ENCODE data around the gene ARFGAP1.
A peak's percentile ranks its signal among the peaks of the same experiment; 100 is the strongest.

The ARFGAP1 gene

GRCh38 chr20:63252284-63252711 lies 20.3 kb upstream of the ARFGAP1 start:
- H3K27ac ChIP-seq, result peak overlapping the region in 2 of 11 experiments; percentile 25 to 30; a peak in 1 of 22 replicates
- no peaks in the 10 kb centered on the region for H3K9me3 ChIP-seq (replicated peaks in 1 of 11)
- peak overlapping the region in 5 of 11 experiments; percentile 12 to 82 (median 75); a peak in 7 of 22 replicates for H3K9ac ChIP-seq
- H3K4me2 ChIP-seq, result peak overlapping the region in 9 of 11 experiments; percentile 91 to 100 (median 98); a peak in 16 of 22 replicates
- peaks cover 44 to 94% (median 53%) of the 10 kb centered on the region in 11 experiments for H3K27me3 ChIP-seq
- H3K4me3 ChIP-seq, result peak overlapping the region in 4 of 10 experiments; percentile 62 to 77 (median 70); a peak in 6 of 20 replicates
- peaks cover 0 to 76% (median 19%) of the 10 kb centered on the region in 11 experiments; a peak in 17 of 22 replicates for H4K20me1 ChIP-seq
- H3K4me1 ChIP-seq, result peaks cover 44 to 98% (median 93%) of the 10 kb centered on the region in 10 experiments
- no peak for TF ChIP-seq Cebpa-rat (IDR thresholded peaks at IDR 0.05)
- H3K36me3 ChIP-seq, result no peaks in the 10 kb centered on the region

GRCh38 chr20:63253065-63253437 lies 19.6 kb upstream of the ARFGAP1 start:
- H3K27me3 ChIP-seq, result peaks cover 44 to 94% (median 53%) of the 10 kb centered on the region in 11 experiments
- no peak for TF ChIP-seq Cebpa-rat (IDR thresholded peaks at IDR 0.05)
- H4K20me1 ChIP-seq, result peaks cover 0 to 73% (median 20%) of the 10 kb centered on the region in 11 experiments; a peak in 17 of 22 replicates
- H3K36me3 ChIP-seq, result no peaks in the 10 kb centered on the region
- peak overlapping the region in 3 of 11 experiments; percentile 4 to 41 (median 22); a peak in 3 of 22 replicates for H3K27ac ChIP-seq
- peaks cover 38 to 98% (median 93%) of the 10 kb centered on the region in 10 experiments for H3K4me1 ChIP-seq
- peak overlapping the region; percentile 90 to 100 (median 95) for H3K4me2 ChIP-seq
- no peaks in the 10 kb centered on the region for H3K9me3 ChIP-seq (replicated peaks in 1 of 11)
- peak overlapping the region; percentile 42 to 77 (median 62) for H3K4me3 ChIP-seq
- peak overlapping the region in 6 of 11 experiments; percentile 0 to 82 (median 66); a peak in 10 of 22 replicates for H3K9ac ChIP-seq

GRCh38 chr20:63253438-63254231 lies 19.0 kb upstream of the ARFGAP1 start:
- Histone ChIP-seq H3K9ac (peak overlapping the region in 10 of 11 experiments; percentile 36 to 82 (median 62); a peak in 14 of 22 replicates), H3K4me1 (peaks cover 39 to 98% (median 93%) of the 10 kb centered on the region in 10 experiments), H3K9me3 (replicated peaks in 1 of 11) (no peaks in the 10 kb centered on the region), H3K27ac (peak overlapping the region in 4 of 11 experiments; percentile 48 to 70 (median 60); a peak in 7 of 22 replicates), H3K4me2 (peak overlapping the region; percentile 90 to 100 (median 95)), H3K36me3 (no peaks in the 10 kb centered on the region), H4K20me1 (peaks cover 0 to 73% (median 23%) of the 10 kb centered on the region in 11 experiments; a peak in 18 of 22 replicates), H3K4me3 (peak overlapping the region; percentile 45 to 77 (median 62)), H3K27me3 (peaks cover 44 to 94% (median 53%) of the 10 kb centered on the region in 11 experiments)
- no peak for TF ChIP-seq Cebpa-rat (IDR thresholded peaks at IDR 0.05)

- no peak for TF ChIP-seq Cebpa-rat (IDR thresholded peaks at IDR 0.05)
- no peaks in the 10 kb centered on the region for H3K36me3 ChIP-seq
- H3K4me3 ChIP-seq, result peak within 1 kb of the TSS; percentile 45 to 77 (median 62)
- peak within 1 kb of the TSS in 10 of 11 experiments; percentile 36 to 82 (median 62); a peak in 14 of 22 replicates for H3K9ac ChIP-seq
- H4K20me1 ChIP-seq, result peaks cover 0 to 73% (median 23%) of the 10 kb centered on the region in 11 experiments; a peak in 16 of 22 replicates
- H3K27ac ChIP-seq, result peak within 1 kb of the TSS in 4 of 11 experiments; percentile 48 to 70 (median 60); a peak in 7 of 22 replicates
- H3K4me2 ChIP-seq, result peak within 1 kb of the TSS; percentile 90 to 100 (median 95)
- H3K4me1 ChIP-seq, result peaks cover 39 to 98% (median 93%) of the 10 kb centered on the region in 10 experiments
- H3K9me3 ChIP-seq (replicated peaks in 1 of 11), result 0 out of 22 replicates have a peak, but pooled peaks cover 0 to 3% (median 0%) of the 10 kb centered on the region in 11 experiments
- H3K27me3 ChIP-seq, result peaks cover 44 to 94% (median 53%) of the 10 kb centered on the region in 11 experiments
These were observed 18.4 kb upstream of the ARFGAP1 start, which contains the start of gene NKAIN4 for GRCh38 chr20:63254232-63254605. TSS of gene NKAIN4 (minus strand) at chr20:63254463. CDS start at chr20:63254450, 13 bp downstream.

- Histone ChIP-seq H3K9ac (peak overlapping the region in 4 of 11 experiments; percentile 7 to 69 (median 58); a peak in 8 of 22 replicates), H4K20me1 (peaks cover 0 to 75% (median 24%) of the 10 kb centered on the region in 11 experiments; a peak in 16 of 22 replicates), H3K36me3 (no peaks in the 10 kb centered on the region), H3K9me3 (replicated peaks in 1 of 11) (0 out of 22 replicates have a peak, but pooled peaks cover 0 to 5% (median 0%) of the 10 kb centered on the region in 11 experiments), H3K27me3 (peaks cover 44 to 94% (median 53%) of the 10 kb centered on the region in 11 experiments), H3K4me3 (peak overlapping the region in 7 of 10 experiments; percentile 35 to 77 (median 48); a peak in 13 of 20 replicates), H3K27ac (peak overlapping the region in 1 of 11 experiments; percentile 44; a peak in 2 of 22 replicates), H3K4me1 (peaks cover 43 to 98% (median 93%) of the 10 kb centered on the region in 10 experiments), H3K4me2 (peak overlapping the region; percentile 31 to 99 (median 86); a peak in 20 of 22 replicates)
- TF ChIP-seq Cebpa-rat (IDR thresholded peaks at IDR 0.05), result no peak
These were observed 17.8 kb upstream of the ARFGAP1 start for GRCh38 chr20:63254606-63255384.

- Histone ChIP-seq H3K4me2 (peak overlapping the region in 9 of 11 experiments; percentile 15 to 99 (median 90); a peak in 16 of 22 replicates), H3K27me3 (peaks cover 44 to 95% (median 56%) of the 10 kb centered on the region in 11 experiments), H4K20me1 (peaks cover 0 to 88% (median 37%) of the 10 kb centered on the region in 11 experiments; a peak in 15 of 22 replicates), H3K4me1 (peaks cover 47 to 98% (median 94%) of the 10 kb centered on the region in 10 experiments), H3K27ac (no peak overlapping the region), H3K9me3 (replicated peaks in 1 of 11) (0 out of 22 replicates have a peak, but pooled peaks cover 0 to 5% (median 0%) of the 10 kb centered on the region in 11 experiments), H3K9ac (peak overlapping the region in 1 of 11 experiments; percentile 68; a peak in 1 of 22 replicates), H3K4me3 (no peak overlapping the region; a peak in 1 of 20 replicates), H3K36me3 (no peaks in the 10 kb centered on the region)
- no peak for TF ChIP-seq Cebpa-rat (IDR thresholded peaks at IDR 0.05)
These were observed 16.5 kb upstream of the ARFGAP1 start for GRCh38 chr20:63255931-63256704.

GRCh38 chr20:63256954-63257353 lies 15.7 kb upstream of the ARFGAP1 start:
- Histone ChIP-seq H3K9me3 (replicated peaks in 1 of 11) (0 out of 22 replicates have a peak, but pooled peaks cover 0 to 5% (median 0%) of the 10 kb centered on the region in 11 experiments), H3K36me3 (no peaks in the 10 kb centered on the region), H3K4me1 (peaks cover 52 to 98% (median 96%) of the 10 kb centered on the region in 10 experiments), H3K27ac (no peak overlapping the region), H3K4me2 (peak overlapping the region in 9 of 11 experiments; percentile 58 to 99 (median 90); a peak in 18 of 22 replicates), H3K9ac (no peak overlapping the region), H3K27me3 (peaks cover 42 to 98% (median 53%) of the 10 kb centered on the region in 11 experiments), H4K20me1 (peaks cover 0 to 93% (median 38%) of the 10 kb centered on the region in 11 experiments; a peak in 15 of 22 replicates), H3K4me3 (no peak overlapping the region; a peak in 1 of 20 replicates)
- no peak for TF ChIP-seq Cebpa-rat (IDR thresholded peaks at IDR 0.05)
